Dermis blood vessel endothelial cell (primary cell): ENCODE measurements around the gene TRIM74. TPM values are rescaled to one million over a fixed set of nuclear protein-coding genes. Genes with fewer than 3 reads are reported as not detected.
"Not testable (repeated sequence)": the region's sequence is repeated elsewhere in the genome, so short reads cannot be mapped to it uniquely, and the experiment has no call there.

ENCODE experiments used
- DNase-seq: peaks from one replicate; pipeline ENCODE4 v3.0.0; 2010
- total RNA-seq: library from RNA; depleted of rRNA; stranded (reverse); fragments of >200 nt; gene quantifications from 2 replicates; pipeline ENCODE4 v1.2.3, GENCODE V29; 2014

Gene TRIM74
- total RNA-seq, 1 donor from 2014 or later = 0.51 TPM

GRCh38 chr7:72954563-72955198 lies 14.6 kb downstream of the TRIM74 start:
- DNase-seq = not testable (repeated sequence)

DNA sequence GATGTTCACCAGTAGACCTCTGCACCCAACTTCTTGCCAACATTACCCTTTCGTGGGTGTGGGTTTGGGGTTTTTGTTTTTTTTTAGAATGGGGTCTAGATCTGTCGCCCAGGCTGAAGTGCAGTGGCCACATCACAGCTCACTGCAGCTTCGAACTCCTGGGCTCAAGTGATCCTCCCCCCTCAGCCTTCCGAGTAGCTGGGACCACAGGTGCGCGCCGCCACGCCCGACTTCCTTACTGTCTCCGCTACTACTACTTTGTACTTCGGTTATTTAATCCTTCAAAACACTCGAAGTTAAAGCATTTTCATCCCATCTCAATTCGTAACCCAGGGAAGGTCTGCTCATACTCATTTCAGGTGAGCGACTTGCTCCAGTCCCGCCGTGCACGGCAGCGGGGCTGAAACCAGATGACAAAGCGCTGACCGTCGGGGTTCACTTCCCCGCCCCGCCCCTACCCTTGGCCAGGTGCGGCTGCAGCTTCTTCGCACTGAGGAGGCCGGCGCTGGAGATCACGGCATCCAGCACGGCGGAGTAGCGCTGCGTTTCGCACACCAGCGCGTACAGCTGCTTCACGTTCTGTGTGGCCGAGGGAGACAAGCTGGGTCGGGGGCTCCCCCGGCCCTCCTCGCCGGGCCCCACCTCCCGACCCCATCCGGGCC lies 15.2 kb downstream of the TRIM74 start:
- not testable (repeated sequence) for DNase-seq

DNA sequence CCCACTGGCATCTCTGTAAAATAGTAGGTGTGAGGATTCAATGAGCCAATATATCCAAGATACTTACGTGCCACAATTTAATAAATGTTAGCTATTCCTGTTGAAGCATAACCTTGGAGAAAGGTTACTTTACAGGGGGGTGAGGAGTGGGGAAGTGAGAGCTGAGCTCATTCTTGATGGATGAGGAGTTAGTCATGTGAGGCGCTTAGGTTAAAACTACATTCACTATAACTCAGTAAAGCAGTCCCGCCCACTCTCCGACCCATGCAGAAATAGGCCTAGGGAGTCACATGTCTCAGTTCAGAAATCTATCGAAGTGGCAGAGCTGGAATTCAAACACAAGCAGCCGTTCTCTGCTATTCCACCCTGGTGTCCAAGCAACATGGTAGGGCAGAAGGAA lies 18.8 kb downstream of the TRIM74 start:
- DNase-seq = not testable (repeated sequence)

DNA sequence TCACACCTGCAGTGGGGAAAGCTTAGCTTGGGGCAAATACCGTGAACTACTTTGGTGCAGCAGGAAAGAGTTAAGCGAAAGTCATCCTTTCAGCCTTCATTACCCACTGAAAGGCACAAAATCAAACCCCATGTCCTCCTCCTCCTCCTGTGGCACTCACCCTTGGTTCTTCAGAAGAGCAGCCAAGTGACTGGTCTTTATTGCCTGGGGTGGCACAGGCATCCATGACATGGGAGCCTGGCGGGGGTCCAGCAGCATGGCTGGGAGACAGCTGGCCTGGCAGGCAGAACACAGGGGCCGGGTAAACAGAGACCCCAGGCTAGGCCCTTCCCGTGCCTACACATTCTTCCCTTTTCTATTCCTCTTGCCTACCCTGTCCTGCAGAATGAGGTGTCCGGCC lies 19.6 kb downstream of the TRIM74 start:
- DNase-seq = not testable (repeated sequence)

- DNase-seq = not testable (repeated sequence)
Measured at GRCh38 chr7:72949276-72949675, 20.0 kb downstream of the TRIM74 start.

GRCh38 chr7:72948714-72949113 lies 20.6 kb downstream of the TRIM74 start:
- not testable (repeated sequence) for DNase-seq

- DNase-seq = not testable (repeated sequence)
Measured at GRCh38 chr7:72946130-72946745, 23.0 kb downstream of the TRIM74 start.

DNA sequence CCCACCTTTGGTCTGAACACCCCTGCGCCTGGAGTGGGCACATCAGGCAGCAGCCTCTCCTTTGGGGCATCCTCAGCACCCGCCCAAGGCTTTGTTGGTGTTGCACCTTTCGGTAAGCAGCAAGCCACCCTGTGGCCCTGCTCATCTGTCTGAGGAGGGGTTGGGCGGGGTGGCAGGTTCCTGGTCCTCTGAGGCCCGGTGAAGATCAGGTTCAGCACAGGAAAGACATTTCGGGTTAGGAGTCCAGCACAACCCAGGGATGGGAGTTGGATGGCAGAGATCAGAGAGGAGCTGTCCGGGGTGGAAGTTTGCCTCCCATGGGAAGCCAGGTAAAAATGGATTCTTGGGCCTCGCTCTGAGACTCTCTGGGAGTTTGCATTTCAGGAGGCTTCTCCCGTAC lies 23.7 kb downstream of the TRIM74 start:
- DNase-seq = not testable (repeated sequence)

DNA sequence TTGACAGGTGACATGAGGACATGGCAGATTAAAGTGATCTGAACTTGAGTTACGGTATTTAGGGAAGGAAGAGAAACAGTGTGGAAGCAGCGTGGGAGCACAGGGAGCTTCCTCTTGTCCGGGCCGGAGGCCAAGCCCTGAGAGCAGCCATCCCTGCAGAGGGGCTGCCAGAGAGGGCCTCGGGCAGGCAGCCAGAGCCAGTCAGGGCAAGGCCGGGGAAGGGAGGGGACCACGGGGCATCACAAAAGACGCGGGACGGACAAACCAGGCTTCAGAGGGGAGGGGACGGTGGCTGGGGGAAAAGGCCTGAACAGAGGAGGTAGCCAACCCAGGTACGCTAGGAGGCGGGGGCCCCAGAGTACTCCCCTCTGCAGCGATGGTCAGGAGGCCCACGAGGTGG lies 24.3 kb downstream of the TRIM74 start:
- not testable (repeated sequence) for DNase-seq

GRCh38 chr7:72942956-72943355 lies 26.3 kb downstream of the TRIM74 start:
- not testable (repeated sequence) for DNase-seq

GRCh38 chr7:72942022-72942705 lies 27.1 kb downstream of the TRIM74 start:
- not testable (repeated sequence) for DNase-seq

GRCh38 chr7:72928216-72928615 lies 41.0 kb downstream of the TRIM74 start:
- DNase-seq = not testable (repeated sequence)

- DNase-seq = not testable (repeated sequence)
Measured at GRCh38 chr7:72927791-72928190, 41.5 kb downstream of the TRIM74 start.

- DNase-seq = peak; percentile 39
Measured at GRCh38 chr7:72925546-72926120, 43.6 kb downstream of the TRIM74 start.

- peak; percentile 95 for DNase-seq
Measured at GRCh38 chr7:72924733-72925545, 44.3 kb downstream of the TRIM74 start, which contains the start of gene POM121. Gene POM121 (plus strand): TSS chr7:72925095. CDS start chr7:72925122, 27 bp downstream.

DNA sequence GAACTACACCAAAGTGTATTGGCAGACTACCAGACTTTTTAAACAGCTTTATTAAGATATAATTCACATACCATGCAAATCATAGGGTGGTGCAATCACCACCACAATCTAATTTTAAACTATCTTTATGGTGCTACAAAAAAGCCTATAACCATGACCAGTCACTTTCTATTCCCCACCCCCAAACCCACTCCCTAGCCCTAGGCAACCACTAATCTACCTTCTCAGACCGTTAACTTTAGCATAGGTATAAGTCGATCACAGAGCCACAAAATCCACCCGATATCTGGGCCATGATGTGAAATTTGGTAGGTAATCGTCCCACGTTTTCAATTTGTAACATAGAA lies 44.9 kb downstream of the TRIM74 start:
- DNase-seq = no peak

- DNase-seq = no peak
Measured at GRCh38 chr7:72919256-72919775, 50.0 kb downstream of the TRIM74 start.

DNA sequence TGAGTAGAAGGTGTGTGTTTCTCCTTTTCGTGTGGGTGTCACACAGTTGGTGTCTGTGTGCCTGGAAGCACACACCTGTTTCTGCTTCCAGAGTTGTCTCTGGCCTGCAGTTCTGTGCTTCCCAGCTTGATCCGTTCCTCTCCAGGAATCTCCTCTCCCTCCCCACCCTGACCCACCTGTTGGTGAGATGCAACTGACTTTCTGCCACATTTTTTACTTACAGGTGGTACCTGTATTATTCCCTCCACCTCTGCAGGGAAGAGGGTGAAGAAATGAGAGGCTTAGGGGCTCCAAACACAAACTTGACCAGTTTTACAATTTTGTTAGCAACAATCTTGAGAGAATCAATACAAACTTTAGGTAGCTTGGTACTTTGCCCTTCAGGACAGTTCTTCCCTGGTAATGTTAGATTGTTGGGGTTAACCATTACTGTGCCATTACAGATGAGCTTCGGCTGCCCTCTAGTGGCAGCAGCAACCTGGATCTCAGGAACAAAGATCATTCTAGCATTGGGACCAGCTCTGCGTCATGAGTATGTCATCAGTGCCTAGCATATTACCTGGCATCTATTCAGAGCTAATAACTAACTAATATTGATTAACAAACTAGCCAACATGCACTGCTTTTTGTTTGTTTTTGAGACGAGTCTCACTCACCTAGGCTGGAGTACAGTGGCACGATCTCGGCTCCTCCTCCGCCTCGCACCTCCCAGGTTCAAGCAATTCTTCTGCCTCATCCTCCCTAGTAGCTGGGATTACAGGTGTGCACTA lies 54.3 kb downstream of the TRIM74 start:
- peak; percentile 74 for DNase-seq

DNA sequence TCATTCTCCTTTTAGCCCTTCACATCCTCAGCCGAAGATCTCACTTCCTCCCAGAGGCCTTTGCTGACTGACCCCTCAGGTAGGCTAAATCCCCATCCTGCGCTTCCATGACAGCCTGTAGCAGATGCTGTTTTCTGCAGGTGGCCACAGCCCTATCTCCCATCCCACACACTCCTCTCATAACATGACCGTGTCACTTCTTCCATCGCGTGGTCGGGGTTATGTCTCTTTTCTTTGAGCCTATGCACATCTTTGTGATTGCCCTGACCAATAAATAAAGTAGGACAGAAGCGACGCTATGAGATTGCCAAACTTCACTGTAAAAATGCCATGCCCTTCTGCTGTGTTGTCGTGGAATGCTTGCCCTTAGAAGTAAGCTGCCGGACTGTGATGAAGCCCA lies 55.5 kb downstream of the TRIM74 start:
- DNase-seq = not testable (repeated sequence)

DNA sequence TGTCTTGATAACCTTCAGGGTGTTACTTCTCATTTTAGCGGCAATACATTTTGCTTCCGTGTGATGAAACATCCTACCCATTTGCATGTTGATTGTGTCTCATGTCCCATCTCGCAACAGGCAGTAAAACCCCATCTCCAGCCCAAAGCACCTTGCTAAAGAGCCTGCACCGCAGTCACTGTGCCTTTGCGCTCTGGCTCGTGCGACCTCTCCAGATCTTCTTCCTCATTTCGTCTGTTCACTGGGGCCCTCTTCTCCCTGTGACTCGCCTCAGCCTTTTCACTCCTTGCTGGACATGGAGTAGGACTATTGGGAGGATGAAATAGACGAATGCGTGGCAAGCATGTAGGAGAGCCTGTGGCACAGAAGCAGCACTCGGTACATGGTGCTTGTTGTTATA lies 57.9 kb downstream of the TRIM74 start:
- DNase-seq = not testable (repeated sequence)
